Tibial artery (tissue), 4 donors: Measurements from ENCODE around the gene BMAL1.

Experiments used
- DNase-seq, 2 donors: peaks; one replicate each; pipeline ENCODE4 v3.0.0-alpha.2; 2019
- H3K27ac ChIP-seq, 2 donors: fragments of 200-600 bp; sonication (generic) in 1 of 2; 1 replicate in 1 of 2; 2 replicates in 1 of 2; pipeline ENCODE4 v1.5.1; 2018 to 2019; ENCODE audit warnings: mild to moderate bottlenecking in 1 of 2
- H3K27me3 ChIP-seq, 2 donors: fragments of 200-600 bp; sonication (generic) in 1 of 2; one replicate each; pipeline versions ENCODE4 v1.5.1 to v1.6.0; 2016 to 2019
- H3K36me3 ChIP-seq, 3 donors: fragments of 200-600 bp; sonication (generic) in 2 of 3; one replicate each; pipeline ENCODE4 v1.5.1; 2016 to 2019; ENCODE audit warnings: mild to moderate bottlenecking in 2 of 3
- H3K4me1 ChIP-seq, 4 donors: fragments of 200-600 bp; sonication (generic) in 2 of 4; 1 replicate in 3 of 4; 2 replicates in 1 of 4; pipeline ENCODE4 v1.5.1; 2016 to 2019
- H3K4me3 ChIP-seq, 2 donors: fragments of 200-600 bp; sonication (generic) in 1 of 2; 1 replicate in 1 of 2; 2 replicates in 1 of 2; pipeline ENCODE4 v1.5.1; 2018 to 2019; ENCODE audit warnings: mild to moderate bottlenecking in 2 of 2
- H3K9me3 ChIP-seq, 3 donors: fragments of 200-600 bp; sonication (generic) in 1 of 3; one replicate each; pipeline ENCODE4 v1.5.1; 2016 to 2019
- CTCF ChIP-seq, 2 experiments: fragments of 200-600 bp in 1 of 2; fragments of 450-650 bp in 1 of 2; IDR thresholded peaks; one replicate each; pipeline ENCODE4 v1.5.1; 2017 to 2019; ENCODE audit warnings: antibody characterized with exemption in 2 of 2, mild to moderate bottlenecking in 1 of 2, moderate library complexity in 1 of 2
- intact Hi-C: fragments of 100-400 bp; cut with DNase I; formaldehyde crosslinking; loops from one replicate; pipeline ENCODE4 v1.15.0; 2023; ENCODE audit warnings: low total_unique reads

BMAL1 gene

GRCh38 chr11:13314676-13315394 is 37.2 kb downstream of the BMAL1 start:
- no peak for DNase-seq
- Histone ChIP-seq H3K4me3 (no peak overlapping the region), H3K9me3 (no peaks in the 10 kb centered on the region), H3K27me3 (no peaks in the 10 kb centered on the region), H3K36me3 (peaks cover 0 to 16% (median 5%) of the 10 kb centered on the region in 3 donors), H3K4me1 (peaks cover 0 to 61% (median 38%) of the 10 kb centered on the region in 4 donors), H3K27ac (no peak overlapping the region)
- TF ChIP-seq CTCF (IDR thresholded peaks at IDR 0.05) = no peak
- intact Hi-C loops = no loop called here

- Histone ChIP-seq H3K27ac (peak overlapping the region; percentile 51 to 65), H3K36me3 (peaks cover 0 to 10% (median 0%) of the 10 kb centered on the region in 3 donors), H3K27me3 (no peaks in the 10 kb centered on the region), H3K4me3 (no peak overlapping the region), H3K4me1 (peaks cover 0 to 62% (median 38%) of the 10 kb centered on the region in 4 donors), H3K9me3 (no peaks in the 10 kb centered on the region)
- intact Hi-C loops = no loop called here
- DNase-seq = no peak
- TF ChIP-seq CTCF (IDR thresholded peaks at IDR 0.05) = no peak
These were observed 38.2 kb downstream of the BMAL1 start for GRCh38 chr11:13315517-13316432.

- H3K36me3 ChIP-seq = peaks cover 0 to 3% (median 0%) of the 10 kb centered on the region in 3 donors
- no peak overlapping the region for H3K4me3 ChIP-seq
- peaks cover 0 to 62% (median 38%) of the 10 kb centered on the region in 4 donors for H3K4me1 ChIP-seq
- H3K9me3 ChIP-seq = no peaks in the 10 kb centered on the region
- intact Hi-C loops = no loop called here
- DNase-seq = peak; percentile 57 to 89
- no peak for TF ChIP-seq CTCF (IDR thresholded peaks at IDR 0.05)
- peak overlapping the region; percentile 51 to 65 for H3K27ac ChIP-seq
- no peaks in the 10 kb centered on the region for H3K27me3 ChIP-seq
These were observed 39.0 kb downstream of the BMAL1 start for GRCh38 chr11:13316528-13316961.

DNA sequence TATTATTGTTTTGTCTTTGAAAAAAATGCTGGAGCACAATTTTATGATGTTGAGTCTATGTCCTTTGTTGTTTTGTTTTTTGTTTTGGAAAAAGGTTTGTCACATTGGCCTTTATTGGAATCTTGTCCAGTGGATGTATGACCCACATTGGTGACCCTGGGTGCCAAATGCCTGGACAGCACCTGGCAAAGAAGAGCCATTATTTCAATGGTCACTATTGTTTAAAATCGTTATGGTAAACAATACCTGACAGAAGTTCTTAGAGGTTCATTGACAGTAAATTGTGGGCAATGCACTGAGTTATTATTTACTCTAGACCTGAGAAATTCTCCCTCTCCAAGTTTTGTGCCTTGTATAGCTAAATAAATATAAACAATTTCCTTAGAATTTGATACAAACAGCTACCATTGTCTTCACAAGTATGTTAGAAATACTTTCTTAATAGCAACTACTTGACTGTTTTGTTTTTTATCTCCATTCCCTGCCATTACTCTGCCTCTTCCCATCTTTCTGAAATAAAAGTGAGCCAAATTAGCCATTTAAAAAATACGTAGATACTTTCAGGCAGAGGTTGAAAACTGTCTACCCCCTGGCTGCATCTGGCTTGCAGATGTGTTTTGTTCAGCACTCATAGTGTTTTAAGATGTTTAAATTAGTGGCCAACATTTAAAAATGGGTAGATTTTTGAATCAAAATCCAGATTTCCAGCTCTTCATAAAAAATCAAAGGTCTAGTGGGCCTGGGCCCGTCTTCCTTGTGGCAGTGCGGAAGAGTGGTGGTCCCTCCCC is 39.9 kb downstream of the BMAL1 start:
- intact Hi-C loops = no loop called here
- Histone ChIP-seq H3K27ac (peak overlapping the region; percentile 51 to 65), H3K27me3 (no peaks in the 10 kb centered on the region), H3K36me3 (peaks cover 0 to 3% (median 0%) of the 10 kb centered on the region in 3 donors), H3K9me3 (no peaks in the 10 kb centered on the region), H3K4me3 (no peak overlapping the region), H3K4me1 (peaks cover 0 to 61% (median 38%) of the 10 kb centered on the region in 4 donors)
- DNase-seq = no peak
- no peak for TF ChIP-seq CTCF (IDR thresholded peaks at IDR 0.05)
